T-cell (primary cell): ENCODE results near the gene PRCP. TPM values are rescaled to one million over a fixed set of nuclear protein-coding genes. Genes with fewer than 3 reads are reported as not detected.

Source experiments
- ATAC-seq, 4 experiments: fragments of 200-7000 bp in 3 of 4; fragments of 150-1000 bp in 1 of 4; cut with Tn5 transposase; replicated peaks in 1 of 4; 1 replicate in 3 of 4; 2 replicates in 1 of 4; pipeline ENCODE4 v1.10.0; 2021; ENCODE audit warnings: moderate library complexity in 3 of 4, mild to moderate bottlenecking in 2 of 4, moderate number of reproducible peaks in 1 of 4
- CTCF ChIA-PET, 2 donors: fragments of 300-600 bp; sonication (Branson Sonifier 250); formaldehyde crosslinking; loops; one replicate each; lab custom pipeline; 2022; ENCODE audit warnings: antibody characterized with exemption in 2 of 2; lab: Charles Lee
- POLR2A ChIA-PET, 2 donors: fragments of 300-600 bp; sonication (Branson Sonifier 250); formaldehyde crosslinking; loops; one replicate each; lab custom pipeline; 2022; ENCODE audit warnings: antibody characterized with exemption in 2 of 2; lab: Charles Lee
- DNase-seq, 35 experiments: peaks; one replicate each; pipeline versions ENCODE4 v3.0.0 to v3.0.0-alpha.2; 2013 to 2023
- H3K27ac ChIP-seq: one replicate; pipeline ENCODE4 v1.5.1; 2013; ENCODE audit warnings: low read length
- H3K27me3 ChIP-seq, 2 experiments: replicated peaks in 1 of 2; 1 replicate in 1 of 2; 2 replicates in 1 of 2; pipeline versions ENCODE4 v1.6.1 to v1.7.0; 2013; ENCODE audit warnings: low read length in 1 of 2, mixed read lengths in 1 of 2; ENCODE audit not compliant: control insufficient read depth in 2 of 2, insufficient read depth in 2 of 2; ENCODE audit errors: extremely low read depth in 1 of 2
- H3K36me3 ChIP-seq, 2 donors: 1 replicate in 1 of 2; 2 replicates in 1 of 2; pipeline versions ENCODE4 v1.6.1 to v1.7.0; 2013; ENCODE audit warnings: low read length in 1 of 2; ENCODE audit not compliant: control insufficient read depth in 2 of 2, insufficient read depth in 1 of 2; ENCODE audit errors: extremely low read depth in 1 of 2
- H3K4me1 ChIP-seq, 2 experiments: 1 replicate in 1 of 2; 2 replicates in 1 of 2; pipeline versions ENCODE4 v1.6.1 to v1.7.0; 2013; ENCODE audit warnings: low read length in 2 of 2, mixed read lengths in 1 of 2; ENCODE audit not compliant: insufficient read depth in 2 of 2, control insufficient read depth in 1 of 2; ENCODE audit errors: extremely low read depth in 1 of 2
- H3K4me3 ChIP-seq, 2 donors: 1 replicate in 1 of 2; 2 replicates in 1 of 2; pipeline versions ENCODE4 v1.5.1 to v1.7.0; 2013; ENCODE audit warnings: mild to moderate bottlenecking in 2 of 2, low read length in 1 of 2, moderate library complexity in 1 of 2; ENCODE audit not compliant: control insufficient read depth in 1 of 2; ENCODE audit errors: extremely low read depth in 1 of 2
- H3K9me3 ChIP-seq: 2 replicates; pipeline ENCODE4 v1.7.0; 2013
- H3K27ac Mint-ChIP-seq, 2 donors: one replicate each; pipeline ENCODE4 v1.8.0; 2020 to 2021; ENCODE audit warnings: mild to moderate bottlenecking in 2 of 2, mixed read lengths in 2 of 2
- H3K27me3 Mint-ChIP-seq, 2 donors: one replicate each; pipeline ENCODE4 v1.8.0; 2021 to 2022; ENCODE audit warnings: mixed read lengths in 2 of 2
- H3K36me3 Mint-ChIP-seq: one replicate; pipeline ENCODE4 v1.8.0; 2021; ENCODE audit warnings: mixed read lengths
- H3K4me1 Mint-ChIP-seq, 3 donors: one replicate each; pipeline ENCODE4 v1.8.0; 2020 to 2022; ENCODE audit warnings: mixed read lengths in 3 of 3, mild to moderate bottlenecking in 1 of 3
- H3K4me3 Mint-ChIP-seq, 3 donors: one replicate each; pipeline ENCODE4 v1.8.0; 2020 to 2022; ENCODE audit warnings: mild to moderate bottlenecking in 3 of 3, mixed read lengths in 3 of 3, moderate library complexity in 3 of 3
- H3K9me3 Mint-ChIP-seq, 3 donors: one replicate each; pipeline ENCODE4 v1.8.0; 2020 to 2022; ENCODE audit warnings: mixed read lengths in 3 of 3
- WGBS: methylation state at CpG from one replicate; pipeline ENCODE4 v1.1.5; 2013; ENCODE audit warnings: missing lambda C conversion rate; ENCODE audit not compliant: insufficient coverage; 5-methylcytosine and 5-hydroxymethylcytosine counted together
- total RNA-seq, 35 experiments: library from RNA in 6 of 35; stranded (reverse) in 6 of 35; fragments of 120-200 nt in 1 of 35; gene quantifications; one replicate each; pipeline versions ENCODE4 v1.2.1 to v1.2.4 and lab custom pipeline; 2013 to 2026

Gene PRCP
- total RNA-seq, 5 donors from 2014 or later (not counting 1 experiment from before 2014, with no cell fraction given) = 18.1 to 22.7 (median 20.2) TPM

DNA sequence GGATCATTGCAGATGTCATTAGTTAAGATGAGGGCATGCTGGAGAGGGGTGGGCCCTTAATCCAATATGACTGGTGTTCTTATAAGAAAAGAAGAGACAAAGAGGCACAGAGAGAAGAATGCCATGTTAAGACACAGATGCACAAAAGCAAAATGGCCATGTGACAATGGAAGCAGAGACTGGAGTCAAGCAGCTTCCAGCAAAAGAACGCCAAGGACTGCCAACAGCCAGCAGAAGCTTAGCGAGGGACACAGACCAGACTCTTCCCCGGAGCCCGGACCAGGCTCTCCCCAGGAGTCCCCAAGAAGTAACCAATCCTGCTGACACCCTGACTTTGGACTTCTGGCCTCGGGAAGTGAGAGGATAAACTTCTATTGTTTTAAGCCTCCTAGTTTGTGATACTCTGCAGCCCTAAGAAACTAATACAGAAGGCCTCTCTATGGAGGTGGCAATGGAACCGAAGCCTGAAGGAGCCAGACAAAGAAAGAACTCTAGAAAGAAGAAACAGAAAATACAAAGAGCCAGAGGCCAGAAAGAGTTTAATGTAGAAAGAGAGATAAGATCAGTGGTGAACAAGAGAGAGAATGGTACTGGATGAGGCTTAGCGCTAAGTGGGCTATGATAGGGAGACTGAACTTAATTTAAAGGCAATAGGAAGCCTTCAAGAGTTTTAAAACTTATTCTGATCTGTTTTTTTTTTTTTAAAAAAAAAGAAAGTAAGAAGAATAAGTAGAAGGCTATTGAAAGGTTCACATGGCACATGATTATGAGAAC, 27.7 kb downstream of the PRCP start:
- Mint-ChIP-seq H3K4me1 (peaks cover 29 to 41% (median 36%) of the 10 kb centered on the region in 3 donors), H3K4me3 (no peak overlapping the region), H3K9me3 (peaks cover 0 to 8% (median 1%) of the 10 kb centered on the region in 3 donors), H3K27ac (peak overlapping the region in 1 of 2 donors; percentile 7), H3K36me3 (peaks cover 6% of the 10 kb centered on the region), H3K27me3 (no peaks in the 10 kb centered on the region)
- 94% methylated on average over 6 of the region's 7 CpGs for WGBS
- H3K27ac ChIP-seq = no peak overlapping the region
- H3K27me3 ChIP-seq = no peaks in the 10 kb centered on the region
- no peak overlapping the region for H3K4me3 ChIP-seq
- H3K4me1 ChIP-seq = peaks cover 9 to 10% of the 10 kb centered on the region in 2 experiments
- POLR2A ChIA-PET = no interaction called here
- H3K9me3 ChIP-seq = no peaks in the 10 kb centered on the region
- ATAC-seq (no peak), DNase-seq (no peak)
- no peaks in the 10 kb centered on the region for H3K36me3 ChIP-seq
- CTCF ChIA-PET = interaction anchor here in 1 of 2 donors (0.7 kb wide), 3 partner anchors 32 to 955 kb away, joined by 3 to 5 read pairs (median 4); no protein-coding TSS in a partner anchor

DNA sequence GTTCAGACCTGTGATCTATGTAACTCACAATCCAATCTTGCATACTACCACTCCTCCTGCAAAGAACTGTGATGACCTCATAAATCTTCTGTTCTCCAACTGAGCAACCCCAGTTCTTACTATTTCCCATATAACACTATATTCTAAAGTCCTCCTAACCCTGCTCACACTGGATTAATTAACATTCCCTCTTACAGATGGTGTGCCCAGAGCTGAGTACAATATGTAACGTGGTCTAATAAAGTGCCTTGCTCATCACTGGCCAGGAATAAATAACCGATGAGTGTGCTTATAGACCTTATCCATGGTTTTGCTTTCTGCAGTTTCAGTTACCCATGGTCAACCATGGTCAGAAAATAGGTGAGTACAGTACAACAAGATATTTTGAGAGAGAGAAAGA, 28.6 kb downstream of the PRCP start:
- H3K9me3 Mint-ChIP-seq = peaks cover 0 to 3% (median 0%) of the 10 kb centered on the region in 3 donors
- ChIA-PET CTCF (interaction anchor here in 1 of 2 donors (0.6 kb wide), 1 partner anchor 9 kb away, joined by 3 read pairs; no protein-coding TSS in a partner anchor), POLR2A (no interaction called here)
- H3K27ac Mint-ChIP-seq = no peak overlapping the region
- peaks cover 3% of the 10 kb centered on the region for H3K36me3 Mint-ChIP-seq
- H3K27me3 Mint-ChIP-seq = no peaks in the 10 kb centered on the region
- Histone ChIP-seq H3K4me1 (peaks cover 9 to 11% of the 10 kb centered on the region in 2 experiments), H3K27ac (no peak overlapping the region), H3K4me3 (no peak overlapping the region), H3K27me3 (no peaks in the 10 kb centered on the region), H3K9me3 (no peaks in the 10 kb centered on the region), H3K36me3 (no peaks in the 10 kb centered on the region)
- WGBS = 100% methylated on average over 1 of the region's 2 CpGs
- DNase-seq (no peak), ATAC-seq (no peak)
- H3K4me3 Mint-ChIP-seq = no peak overlapping the region
- H3K4me1 Mint-ChIP-seq = peaks cover 34 to 45% (median 39%) of the 10 kb centered on the region in 3 donors

DNA sequence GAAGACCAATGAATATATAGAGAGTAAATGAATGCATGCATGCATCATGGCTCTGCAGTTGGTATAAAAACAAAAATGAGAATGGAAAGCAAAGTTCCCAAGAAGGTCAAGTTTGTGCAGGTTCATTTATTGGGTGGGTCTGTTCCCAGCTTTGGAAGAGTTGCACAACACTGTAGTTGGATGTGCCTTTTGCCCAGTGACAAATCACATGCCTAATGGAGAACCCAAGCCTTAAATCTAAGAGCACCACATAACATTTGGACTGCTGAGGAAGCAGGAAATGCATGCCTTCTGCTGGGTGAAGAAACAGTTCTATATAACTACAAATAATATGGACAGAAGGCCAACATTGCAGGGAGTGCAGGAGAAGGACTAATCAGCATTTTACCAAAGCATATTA, 30.6 kb downstream of the PRCP start:
- Histone ChIP-seq H3K9me3 (no peaks in the 10 kb centered on the region), H3K36me3 (no peaks in the 10 kb centered on the region), H3K27ac (no peak overlapping the region), H3K4me1 (peaks cover 9 to 11% of the 10 kb centered on the region in 2 experiments), H3K4me3 (no peak overlapping the region), H3K27me3 (no peaks in the 10 kb centered on the region)
- CTCF ChIA-PET = no interaction called here
- ATAC-seq (no peak), DNase-seq (no peak)
- Mint-ChIP-seq H3K9me3 (no peaks in the 10 kb centered on the region), H3K4me3 (no peak overlapping the region), H3K4me1 (peaks cover 28 to 29% (median 28%) of the 10 kb centered on the region in 3 donors), H3K27me3 (no peaks in the 10 kb centered on the region), H3K36me3 (no peaks in the 10 kb centered on the region), H3K27ac (no peak overlapping the region)
- POLR2A ChIA-PET = no interaction called here

DNA sequence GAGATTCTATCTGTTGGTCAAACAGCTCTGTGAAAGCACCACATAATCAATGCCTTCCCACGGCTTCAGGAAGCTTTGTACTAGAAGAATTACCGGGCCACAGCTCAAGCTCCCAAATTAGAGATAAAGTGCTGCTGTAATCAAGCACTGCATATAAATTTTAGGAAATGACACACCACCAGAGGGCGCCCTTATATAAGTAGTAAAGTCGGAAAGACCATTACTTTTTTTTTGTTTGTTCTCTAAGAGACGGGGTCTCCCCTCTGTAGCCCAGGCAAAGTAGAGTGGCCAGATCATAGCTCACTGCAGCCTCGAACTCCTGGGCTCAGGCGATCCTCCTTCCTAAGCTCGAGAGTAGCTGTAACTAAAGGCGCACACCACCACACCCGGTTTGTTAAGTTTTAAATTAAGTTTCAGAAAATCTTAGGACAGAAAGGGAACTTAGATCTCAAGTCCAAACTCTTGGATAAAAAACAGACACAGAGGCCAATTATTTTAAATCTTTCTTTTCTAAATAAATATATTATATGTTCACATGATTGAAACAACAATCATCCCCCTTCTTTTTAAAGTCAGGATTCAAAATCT, 32.6 kb downstream of the PRCP start:
- ChIA-PET CTCF (interaction anchor here (0.6 to 2.5 kb wide), 50 partner anchors 8 to 956 kb away, joined by 3 to 42 read pairs (median 4); partner anchors contain the start of genes DDIAS (in 2 of the 2), PRCP (in 2 of the 2) and CCDC90B (in 1 of the 2)), POLR2A (no interaction called here)
- no peaks in the 10 kb centered on the region for H3K9me3 Mint-ChIP-seq
- Histone ChIP-seq H3K36me3 (no peaks in the 10 kb centered on the region), H3K4me3 (no peak overlapping the region), H3K27me3 (no peaks in the 10 kb centered on the region), H3K9me3 (no peaks in the 10 kb centered on the region), H3K4me1 (peaks cover 0 to 5% of the 10 kb centered on the region in 2 experiments), H3K27ac (no peak overlapping the region)
- H3K4me3 Mint-ChIP-seq = peak overlapping the region in 2 of 3 donors; percentile 5 to 39
- no CpG with 5 or more reads among the region's 10 CpGs for WGBS
- H3K36me3 Mint-ChIP-seq = no peaks in the 10 kb centered on the region
- ATAC-seq (peak; percentile 30 to 60 (median 46)), DNase-seq (peak; percentile 27 to 87 (median 65))
- H3K27ac Mint-ChIP-seq = no peak overlapping the region
- no peaks in the 10 kb centered on the region for H3K27me3 Mint-ChIP-seq
- H3K4me1 Mint-ChIP-seq = peaks cover 11 to 15% (median 14%) of the 10 kb centered on the region in 3 donors

DNA sequence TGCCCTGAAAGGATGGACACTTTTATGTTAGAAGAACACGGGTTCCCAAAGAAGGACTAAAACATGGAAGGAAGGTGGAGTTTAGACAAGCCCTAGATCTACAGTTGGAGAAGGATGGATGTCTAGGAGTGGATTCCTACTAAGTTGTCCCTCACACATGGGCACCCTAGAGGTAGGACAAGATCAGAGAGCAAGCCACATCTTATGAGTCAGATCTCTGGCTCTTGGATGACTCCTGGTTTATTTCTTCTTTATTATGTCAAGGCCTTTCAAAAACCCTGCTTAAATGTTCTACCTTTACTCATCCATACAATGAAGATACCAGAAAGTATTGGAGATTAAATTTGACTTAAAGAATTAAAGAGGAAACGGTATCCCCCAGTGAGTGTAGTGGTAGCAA, 34.4 kb downstream of the PRCP start:
- Mint-ChIP-seq H3K9me3 (no peaks in the 10 kb centered on the region), H3K36me3 (no peaks in the 10 kb centered on the region), H3K4me3 (no peak overlapping the region), H3K27me3 (no peaks in the 10 kb centered on the region), H3K27ac (no peak overlapping the region), H3K4me1 (peaks cover 7 to 12% (median 10%) of the 10 kb centered on the region in 3 donors)
- Histone ChIP-seq H3K9me3 (no peaks in the 10 kb centered on the region), H3K4me3 (no peak overlapping the region), H3K36me3 (no peaks in the 10 kb centered on the region), H3K27me3 (no peaks in the 10 kb centered on the region), H3K27ac (no peak overlapping the region), H3K4me1 (peaks cover 0 to 2% of the 10 kb centered on the region in 2 experiments)
- POLR2A ChIA-PET = no interaction called here
- no peak for DNase-seq
- no peak for ATAC-seq
- CTCF ChIA-PET = interaction anchor here in 1 of 2 donors (0.6 kb wide), 2 partner anchors 9 to 1079 kb away, joined by 3 read pairs; no protein-coding TSS in a partner anchor
- WGBS = 100% methylated on average over 1 of the region's 2 CpGs

DNA sequence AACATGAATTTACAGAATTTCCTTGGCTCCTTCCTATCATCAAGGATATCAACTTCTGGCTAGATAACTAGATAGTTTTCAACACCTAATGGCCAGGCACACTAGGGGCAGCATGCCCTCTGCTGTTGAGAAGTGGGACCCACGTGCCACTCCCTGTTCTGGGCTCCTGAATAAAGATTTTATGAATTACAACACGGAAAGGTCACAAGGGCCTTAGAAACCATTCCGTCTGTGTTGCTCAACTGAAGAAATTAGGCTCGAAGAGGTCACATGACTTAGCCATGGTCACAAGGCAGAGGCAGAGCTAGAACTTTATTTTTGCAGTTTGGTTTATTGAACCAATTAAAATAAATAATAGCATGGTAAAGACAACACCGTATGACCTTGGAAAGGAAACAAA, 36.0 kb downstream of the PRCP start:
- H3K4me1 ChIP-seq = peaks cover 0 to 2% of the 10 kb centered on the region in 2 experiments
- H3K27ac Mint-ChIP-seq = no peak overlapping the region
- H3K4me3 Mint-ChIP-seq = no peak overlapping the region
- no peaks in the 10 kb centered on the region for H3K9me3 Mint-ChIP-seq
- ChIA-PET CTCF (no interaction called here), POLR2A (no interaction called here)
- no peak overlapping the region for H3K27ac ChIP-seq
- no peaks in the 10 kb centered on the region for H3K9me3 ChIP-seq
- DNase-seq (peak in 24 of 35 experiments; percentile 2 to 45 (median 11)), ATAC-seq (peak in 1 of 4 experiments; percentile 54)
- no peaks in the 10 kb centered on the region for H3K27me3 ChIP-seq
- H3K4me3 ChIP-seq = no peak overlapping the region
- 43% methylated on average over 3 of the region's 5 CpGs for WGBS
- peaks cover 7 to 12% (median 10%) of the 10 kb centered on the region in 3 donors for H3K4me1 Mint-ChIP-seq
- H3K27me3 Mint-ChIP-seq = no peaks in the 10 kb centered on the region
- H3K36me3 Mint-ChIP-seq = peaks cover 2% of the 10 kb centered on the region
- no peaks in the 10 kb centered on the region for H3K36me3 ChIP-seq
